Heart left ventricle (tissue), 13 donors: Measurements from ENCODE around the gene WWOX.

ENCODE experiments used
- CTCF ChIP-seq, 12 donors: fragments of 200-600 bp; sonication (generic) in 4 of 12; IDR thresholded peaks; one replicate each; pipeline versions ENCODE4 v1.5.0 to v1.8.0; 2018 to 2022; ENCODE audit warnings: antibody characterized with exemption in 12 of 12, mild to moderate bottlenecking in 5 of 12
- POLR2A ChIP-seq, 2 donors: fragments of 450-650 bp; IDR thresholded peaks; one replicate each; pipeline ENCODE4 v1.6.1; 2017; ENCODE audit warnings: antibody characterized with exemption in 2 of 2, mild to moderate bottlenecking in 2 of 2, moderate library complexity in 2 of 2
- donor health status: ischemic (EF 13 %, LVEDD 7.1; RV severe dilation, severe dysfunction).
- donor health status: DM: no; HTN: yes; CAD: no.
- donor health status: DM: no; HTN: no; CAD: no.
- donor health status: ischemic (EF 25% LVEDD 6.9; RV normal size, moderate dysfunction).
- donor health status: ischemic (EF 25% LVEDD 5.7; RV mildly dilated, moderate dysfunction).
- donor health status: ischemic (EF 35%, LVEDD 5.7; RV mildly dilated, moderate dysfunction).
- donor health status: nonischemic (EF 11% LVEDD 7.7; RV severe dilation, severe dysfunction).
- donor health status: DM: yes; HTN: yes; CAD: no.
- donor health status: PGD.
- donor health status: ischemic (EF 29% LVEDD 5.4; RV normal size, mild dysfunction).
- donor health status: nonischemic (EF 23%, LVEDD 6.1; RV moderate dilation, normal function).

DNA sequence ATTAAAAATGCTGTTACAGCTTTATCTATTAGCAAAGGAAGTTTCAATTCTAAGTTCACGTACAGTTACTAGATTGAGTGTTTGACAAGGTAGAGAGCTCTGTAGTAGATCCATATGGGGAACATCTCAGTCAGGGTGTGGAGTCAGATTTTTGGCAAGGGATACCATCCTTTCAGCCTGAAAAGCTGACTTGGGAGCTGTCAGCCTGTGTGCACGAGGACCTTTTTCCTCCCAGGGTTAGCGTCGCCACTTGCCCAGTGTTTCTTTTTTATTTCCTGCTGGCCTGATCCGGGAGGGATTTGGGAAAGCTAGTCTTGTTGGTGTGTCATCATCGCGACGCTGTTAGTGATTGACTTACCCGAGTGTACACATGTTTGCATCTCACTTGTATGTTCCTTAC is 29.5 kb downstream of the WWOX start:
- TF ChIP-seq CTCF (IDR thresholded peaks at IDR 0.05) (no peak), POLR2A (IDR thresholded peaks at IDR 0.05) (no peak)
